Measurements from ENCODE around the gene EIF2B2. TPM values are rescaled to one million over a fixed set of nuclear protein-coding genes. Genes with fewer than 3 reads are reported as not detected.

EIF2B2 gene
- total RNA-seq (2021) (46.0 to 50.7 TPM (median 50.5 TPM) in 3 replicates), Bru-seq, nascent RNA (percentile 83 among the genes with signal in this experiment)
- long read RNA-seq, experiment 1, full-length matches to known transcripts, result 95 of 101 reads
- long read RNA-seq, experiment 1, partial matches to known transcripts, result 3 of 101 reads
- long read RNA-seq, experiment 1, other reads (novel, unspliced or antisense), result 3 of 101 reads
- long read RNA-seq, experiment 2, full-length matches to known transcripts, result 25 of 31 reads
- long read RNA-seq, experiment 2, partial matches to known transcripts, result 5 of 31 reads
- long read RNA-seq, experiment 2, other reads (novel, unspliced or antisense), result 1 of 31 reads
- long read RNA-seq, experiment 3, full-length matches to known transcripts, result 159 of 169 reads
- long read RNA-seq, experiment 3, partial matches to known transcripts, result 5 of 169 reads
- long read RNA-seq, experiment 3, other reads (novel, unspliced or antisense), result 5 of 169 reads

DNA sequence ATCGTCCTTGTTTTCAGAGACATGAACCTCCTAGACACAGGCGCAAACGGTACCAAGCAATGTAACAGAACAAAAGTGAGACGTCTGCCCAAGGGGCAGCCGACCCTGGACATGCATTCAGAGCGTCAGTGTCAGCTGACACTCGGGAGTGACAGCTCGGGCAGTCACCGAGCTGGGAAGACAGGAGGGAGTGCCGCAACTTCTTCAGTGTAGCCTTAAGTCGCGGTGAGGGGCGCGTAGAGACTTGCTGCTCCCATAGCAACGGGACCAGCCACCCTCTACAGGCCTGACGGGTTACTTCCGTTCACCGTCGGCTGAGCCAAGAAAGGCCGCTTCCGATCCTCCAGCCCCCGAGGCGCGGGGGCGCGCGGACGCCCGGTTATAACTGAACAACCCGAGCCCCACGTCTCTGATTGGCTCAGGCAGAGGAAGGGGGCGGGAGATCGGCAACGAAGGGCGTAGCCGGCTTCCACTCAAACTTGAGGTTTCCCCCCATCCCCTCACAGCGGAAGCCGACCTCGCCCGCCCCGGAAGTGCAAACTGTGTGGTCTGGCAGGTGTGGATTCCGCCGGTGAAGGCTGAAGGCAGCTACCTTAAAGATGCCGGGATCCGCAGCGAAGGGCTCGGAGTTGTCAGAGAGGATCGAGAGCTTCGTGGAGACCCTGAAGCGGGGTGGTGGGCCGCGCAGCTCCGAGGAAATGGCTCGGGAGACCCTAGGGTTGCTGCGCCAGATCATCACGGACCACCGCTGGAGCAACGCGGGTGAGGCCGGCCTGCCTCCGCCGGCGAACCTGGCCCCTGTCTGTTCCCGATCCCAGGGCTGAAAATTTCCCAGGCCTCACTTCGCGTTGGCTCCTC lies at the start of gene EIF2B2:
TSS of gene EIF2B2 (plus strand) at position 530 of the 858 bp plus-strand sequence. CDS start at position 600, 70 bp downstream.
- ATAC-seq, result peak; percentile 98
- peaks cover 13% of the 10 kb centered on the region for H3K4me1 Mint-ChIP-seq
- ChIA-PET CTCF (interaction anchor here (1.0 to 3.2 kb wide), 7 partner anchors 47 to 142 kb away, joined by 3 to 22 read pairs (median 4); partner anchors contain the start of genes ACYP1, PGF and RPS6KL1), POLR2A (interaction anchor here (0.8 to 1.0 kb wide), 3 partner anchors 12 to 28 kb away, joined by 3 to 8 read pairs (median 3); no protein-coding TSS in a partner anchor)
- TF ChIP-seq NFE2L1 (CRISPR knock-in tag; IDR thresholded peaks at IDR 0.05) (no peak), ARID4B (CRISPR knock-in tag; IDR thresholded peaks at IDR 0.05; ENCODE audit: borderline replicate concordance) (peak; percentile 78; the same call in 1 of the 2 replicates), SP1 (CRISPR knock-in tag; conservative IDR thresholded peaks at IDR 0.05) (0 out of 2 replicates have a peak, but pooled peaks have one; percentile 64), ESRRA (CRISPR knock-in tag; IDR thresholded peaks at IDR 0.05; ENCODE audit: borderline replicate concordance) (no peak), GABPB1 (CRISPR knock-in tag; IDR thresholded peaks at IDR 0.05) (peak; percentile 45; the same call in 1 of the 2 replicates), ZNF138 (CRISPR knock-in tag; conservative IDR thresholded peaks at IDR 0.05) (no peak), MAX (CRISPR knock-in tag; IDR thresholded peaks at IDR 0.05) (peak; percentile 75), ZNF121 (CRISPR knock-in tag; IDR thresholded peaks at IDR 0.05) (no peak), TEAD1 (CRISPR knock-in tag; IDR thresholded peaks at IDR 0.05) (0 out of 2 replicates have a peak, but pooled peaks have one; percentile 35), NFYB (CRISPR knock-in tag; conservative IDR thresholded peaks at IDR 0.05; ENCODE audit: low read depth) (peak; percentile 97), CREB1 (CRISPR knock-in tag; IDR thresholded peaks at IDR 0.05) (no peak), CREM (CRISPR knock-in tag; IDR thresholded peaks at IDR 0.05) (no peak), FOXK1 (CRISPR knock-in tag; IDR thresholded peaks at IDR 0.05) (peak; percentile 49), CBFB (CRISPR knock-in tag; IDR thresholded peaks at IDR 0.05; ENCODE audit: low read depth) (0 out of 2 replicates have a peak, but pooled peaks have one; percentile 42), ZSCAN18 (CRISPR knock-in tag; IDR thresholded peaks at IDR 0.05) (no peak), MYBL2 (CRISPR knock-in tag; IDR thresholded peaks at IDR 0.05) (no peak; the same call in 1 of the 2 replicates), NR2C2 (CRISPR knock-in tag; IDR thresholded peaks at IDR 0.05) (peak; percentile 89), ZNF232 (CRISPR knock-in tag; IDR thresholded peaks at IDR 0.05) (peak; percentile 40; the same call in 1 of the 2 replicates), ZBTB21 (CRISPR knock-in tag; IDR thresholded peaks at IDR 0.05; ENCODE audit: borderline replicate concordance) (no peak)
- TF ChIP-seq, protein P1, sequence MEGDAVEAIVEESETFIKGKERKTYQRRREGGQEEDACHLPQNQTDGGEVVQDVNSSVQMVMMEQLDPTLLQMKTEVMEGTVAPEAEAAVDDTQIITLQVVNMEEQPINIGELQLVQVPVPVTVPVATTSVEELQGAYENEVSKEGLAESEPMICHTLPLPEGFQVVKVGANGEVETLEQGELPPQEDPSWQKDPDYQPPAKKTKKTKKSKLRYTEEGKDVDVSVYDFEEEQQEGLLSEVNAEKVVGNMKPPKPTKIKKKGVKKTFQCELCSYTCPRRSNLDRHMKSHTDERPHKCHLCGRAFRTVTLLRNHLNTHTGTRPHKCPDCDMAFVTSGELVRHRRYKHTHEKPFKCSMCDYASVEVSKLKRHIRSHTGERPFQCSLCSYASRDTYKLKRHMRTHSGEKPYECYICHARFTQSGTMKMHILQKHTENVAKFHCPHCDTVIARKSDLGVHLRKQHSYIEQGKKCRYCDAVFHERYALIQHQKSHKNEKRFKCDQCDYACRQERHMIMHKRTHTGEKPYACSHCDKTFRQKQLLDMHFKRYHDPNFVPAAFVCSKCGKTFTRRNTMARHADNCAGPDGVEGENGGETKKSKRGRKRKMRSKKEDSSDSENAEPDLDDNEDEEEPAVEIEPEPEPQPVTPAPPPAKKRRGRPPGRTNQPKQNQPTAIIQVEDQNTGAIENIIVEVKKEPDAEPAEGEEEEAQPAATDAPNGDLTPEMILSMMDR (IDR thresholded peaks at IDR 0.05), result no peak
- TF ChIP-seq, protein P2, sequence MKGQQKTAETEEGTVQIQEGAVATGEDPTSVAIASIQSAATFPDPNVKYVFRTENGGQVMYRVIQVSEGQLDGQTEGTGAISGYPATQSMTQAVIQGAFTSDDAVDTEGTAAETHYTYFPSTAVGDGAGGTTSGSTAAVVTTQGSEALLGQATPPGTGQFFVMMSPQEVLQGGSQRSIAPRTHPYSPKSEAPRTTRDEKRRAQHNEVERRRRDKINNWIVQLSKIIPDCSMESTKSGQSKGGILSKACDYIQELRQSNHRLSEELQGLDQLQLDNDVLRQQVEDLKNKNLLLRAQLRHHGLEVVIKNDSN (CRISPR knock-in tag; IDR thresholded peaks at IDR 0.05), result peak; percentile 33; the same call in 1 of the 2 replicates
- peak within 1 kb of the TSS; percentile 56 for H3K27ac Mint-ChIP-seq
- H3K36me3 Mint-ChIP-seq, result peaks cover 27% of the 10 kb centered on the region
- DNase-seq (ENCODE audit: low spot score), result peak; percentile 100
- H3K4me3 Mint-ChIP-seq, result peak within 1 kb of the TSS; percentile 90
- H3K27me3 Mint-ChIP-seq (ENCODE audit: low read depth), result no peaks in the 10 kb centered on the region
- peaks cover 4% of the 10 kb centered on the region for H3K9me3 Mint-ChIP-seq

All from WTC11 (cell line).